ENCODE measurements around the gene ZSCAN12. TPM values are rescaled to one million over a fixed set of nuclear protein-coding genes. Genes with fewer than 3 reads are reported as not detected.

The ZSCAN12 gene
- total and polyA plus RNA-seq, 10 of the 15 experiments (the other 5 are each of a cell fraction or from before 2014, with no cell fraction given): 1.2 to 12.2 (median 7.4) TPM

DNA sequence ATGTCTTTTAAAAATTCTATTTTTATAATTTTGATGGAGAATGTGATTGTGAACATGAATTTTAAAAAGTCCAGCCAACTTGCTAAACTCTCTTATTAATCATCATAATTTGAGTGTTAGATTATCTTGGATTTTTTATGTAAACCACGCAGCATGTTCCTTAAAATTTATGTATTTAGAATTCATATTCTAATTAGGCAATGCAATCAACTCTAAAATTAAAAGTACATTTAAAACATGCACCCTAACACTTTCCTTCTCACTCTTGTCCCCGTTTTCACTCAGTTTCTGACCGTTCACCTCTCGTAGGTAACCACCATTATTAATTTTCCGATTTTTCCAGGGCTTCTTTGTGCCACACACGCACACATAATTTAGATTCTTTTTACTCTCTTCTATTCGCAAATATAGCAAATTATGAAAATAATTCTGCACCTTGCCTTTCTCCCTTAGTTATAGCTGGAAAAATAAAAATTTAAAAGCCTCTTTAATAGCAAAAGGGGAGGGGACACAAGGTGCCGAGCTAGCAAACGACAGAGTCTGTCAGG lies 50.1 kb downstream of the ZSCAN12 start:
- H3K9me3 ChIP-seq (replicated peaks; ENCODE audit: control insufficient read depth, insufficient read depth, low read length): no peaks in the 10 kb centered on the region; the same call in 2 of the 3 replicates
- FAIRE-seq (peak; percentile 70), DNase-seq (ENCODE audit: low read depth, low spot score) (no peak), ATAC-seq (peak; percentile 9)
- peaks cover 15% of the 10 kb centered on the region for H3K79me2 ChIP-seq (ENCODE audit: control insufficient read depth, insufficient read depth, low read length)
- WGBS (ENCODE audit: insufficient coverage, insufficient replicate concordance, low lambda C conversion rate, missing lambda C conversion rate): under 1% methylated on average over 9 of the region's 9 CpGs
- no peaks in the 10 kb centered on the region for H3K36me3 ChIP-seq (ENCODE audit: control insufficient read depth in 2 of 2, insufficient read depth in 2 of 2, low read length in 1 of 2)
- H4K20me1 ChIP-seq (ENCODE audit: control insufficient read depth, insufficient read depth): no peaks in the 10 kb centered on the region
- peak overlapping the region; percentile 90 for H3K4me2 ChIP-seq (ENCODE audit: control insufficient read depth, insufficient read depth)
- no peaks in the 10 kb centered on the region for H3K27me3 ChIP-seq (replicated peaks in 1 of 2; ENCODE audit: control insufficient read depth in 2 of 2, insufficient read depth in 2 of 2, low read length in 1 of 2)
- no TSS peak for BruUV-seq (replicated peaks)
- peak overlapping the region; percentile 61 for H3K27ac ChIP-seq (ENCODE audit: control insufficient read depth, insufficient read depth)
- no peaks in the 10 kb centered on the region for H3K4me1 ChIP-seq (ENCODE audit: control insufficient read depth, insufficient read depth, low read length)
- peak overlapping the region; percentile 60 for H3K9ac ChIP-seq (ENCODE audit: control insufficient read depth, insufficient read depth, low read length)
- ChIA-PET POLR2A (interaction anchor here (1.2 to 1.7 kb wide), 2 partner anchors 13 to 208 kb away, joined by 4 to 8 read pairs; partner anchors contain the start of genes ZKSCAN8 and ZSCAN31), CTCF (interaction anchor here (0.9 kb wide), 1 partner anchor 34 kb away, joined by 8 read pairs; no protein-coding TSS in a partner anchor), SMC1A (ENCODE audit: uncharacterized antibody, unreplicated experiment) (interaction anchor here (0.5 to 3.9 kb wide), 7 partner anchors 12 to 451 kb away, joined by 3 to 19 read pairs (median 3); partner anchors contain the start of genes PGBD1 and ZSCAN26), RAD21 (ENCODE audit: unreplicated experiment) (interaction anchor here (0.6 to 1.6 kb wide), 5 partner anchors 12 to 208 kb away, joined by 3 to 6 read pairs (median 4); partner anchors contain the start of genes PGBD1, ZKSCAN8 and ZSCAN26)
- in situ Hi-C loops (cut with MboI): loop anchor here (25.0 kb wide), 1 partner anchor 1687 kb away; the partner anchor contains the start of gene ZNF322
- intact Hi-C loops (cut with micrococcal nuclease; ENCODE audit: unreplicated experiment): loop anchor here (5.0 kb wide), 1 partner anchor 67 kb away; the partner anchor contains the start of gene PGBD1
- TF ChIP-seq SIN3A (IDR thresholded peaks at IDR 0.05; ENCODE audit: low read depth, low read length) (no peak), SUZ12 (IDR thresholded peaks at IDR 0.05; ENCODE audit: unreplicated experiment) (no peak), ZSCAN29 (IDR thresholded peaks at IDR 0.05) (no peak), NFIC (IDR thresholded peaks at IDR 0.05; ENCODE audit: low read depth, low read length) (peak; percentile 56; the same call in 1 of the 2 replicates), RAD51 (IDR thresholded peaks at IDR 0.05) (0 out of 2 replicates have a peak, but pooled peaks have one; percentile 29), JUNB (IDR thresholded peaks at IDR 0.05) (0 out of 2 replicates have a peak, but pooled peaks have one; percentile 16)
- peak overlapping the region; percentile 95 for H2AFZ ChIP-seq (ENCODE audit: control insufficient read depth, low read depth, low read length)
- peak overlapping the region; percentile 93 for H3K4me3 ChIP-seq

Data from GM12878 (cell line).